22Rv1 (cell line): Measurements from ENCODE around the gene MRGPRX3.
"Not testable (repeated sequence)": the region's sequence is repeated elsewhere in the genome, so short reads cannot be mapped to it uniquely, and the experiment has no call there.

ENCODE experiments used
- H3K27ac ChIP-seq: fragments of 450-650 bp; 2 replicates; pipeline ENCODE4 v1.5.1; 2017
- CTCF ChIP-seq: fragments of 450-650 bp; IDR thresholded peaks from 2 replicates; pipeline ENCODE4 v1.5.1; 2017; ENCODE audit warnings: mild to moderate bottlenecking
- ZFX ChIP-seq: fragments of 450-650 bp; IDR thresholded peaks from 2 replicates; pipeline ENCODE4 v1.6.1; 2017; ENCODE audit warnings: antibody characterized with exemption, borderline replicate concordance

Gene MRGPRX3

GRCh38 chr11:18105802-18106574 is 26.4 kb upstream of the MRGPRX3 start, which contains the start of gene SAAL1:
Gene SAAL1, minus strand, starts transcription at chr11:18106082. Its CDS starts 41 bp downstream, at chr11:18106041.
- peak within 1 kb of the TSS; percentile 46 for H3K27ac ChIP-seq
- TF ChIP-seq ZFX: no peak
- TF ChIP-seq CTCF: peak; percentile 93

- TF ChIP-seq CTCF: no peak
- no peak for TF ChIP-seq ZFX
- H3K27ac ChIP-seq: peak overlapping the region; percentile 46; the same call in 1 of the 2 replicates
These were observed 25.7 kb upstream of the MRGPRX3 start for GRCh38 chr11:18106688-18107087.

GRCh38 chr11:18108254-18108653 is 24.1 kb upstream of the MRGPRX3 start:
- TF ChIP-seq ZFX (no peak), CTCF (no peak)

GRCh38 chr11:18111005-18111404 is 21.4 kb upstream of the MRGPRX3 start:
- TF ChIP-seq CTCF (no peak), ZFX (no peak)
- H3K27ac ChIP-seq: no peak overlapping the region

More at GRCh38 chr11:18108254-18108653, 24.1 kb upstream of the MRGPRX3 start:
- no peak overlapping the region for H3K27ac ChIP-seq

- TF ChIP-seq CTCF (peak; percentile 92), ZFX (no peak)
- no peak overlapping the region for H3K27ac ChIP-seq
These were observed 16.8 kb upstream of the MRGPRX3 start for GRCh38 chr11:18115360-18116127.

- H3K27ac ChIP-seq: not testable (repeated sequence)
These were observed 11.0 kb upstream of the MRGPRX3 start for GRCh38 chr11:18121331-18121828.

GRCh38 chr11:18131115-18131514 is 1.3 kb upstream of the MRGPRX3 start:
- H3K27ac ChIP-seq: not testable (repeated sequence)

GRCh38 chr11:18135308-18135707 is 2.9 kb downstream of the MRGPRX3 start:
- TF ChIP-seq ZFX: no peak
- no peak for TF ChIP-seq CTCF
- H3K27ac ChIP-seq: no peak overlapping the region
